Measurements from ENCODE around the gene MYB. TPM values are rescaled to one million over a fixed set of nuclear protein-coding genes. Genes with fewer than 3 reads are reported as not detected.
"Not testable (repeated sequence)": the region's sequence is repeated elsewhere in the genome, so short reads cannot be mapped to it uniquely, and the experiment has no call there.

The MYB gene
- total RNA-seq, 4 donors from 2014 or later, result 0.50 to 0.96 (median 0.56) TPM; not detected in 1

- no peak for TF ChIP-seq CTCF (IDR thresholded peaks at IDR 0.05)
- DNase-seq (ENCODE audit: low spot score), result no peak
- ATAC-seq (ENCODE audit: low FRiP score), result no peak
Observed at GRCh38 chr6:135236319-135236718, 55.2 kb downstream of the MYB start.

- ATAC-seq (ENCODE audit: low FRiP score), result no peak
- no peak for DNase-seq (ENCODE audit: low spot score)
- no peak for TF ChIP-seq CTCF (IDR thresholded peaks at IDR 0.05)
Observed at GRCh38 chr6:135236732-135237131, 55.6 kb downstream of the MYB start.

- no peak for TF ChIP-seq CTCF (IDR thresholded peaks at IDR 0.05)
- DNase-seq (ENCODE audit: low spot score) (no peak), ATAC-seq (ENCODE audit: low FRiP score) (no peak)
Observed at GRCh38 chr6:135240711-135241110, 59.6 kb downstream of the MYB start.

- DNase-seq (ENCODE audit: low spot score) (no peak), ATAC-seq (ENCODE audit: low FRiP score) (no peak)
- TF ChIP-seq CTCF (IDR thresholded peaks at IDR 0.05), result no peak
Observed at GRCh38 chr6:135243871-135244796, 63.0 kb downstream of the MYB start.

GRCh38 chr6:135244805-135245204, 63.7 kb downstream of the MYB start:
- no peak for DNase-seq (ENCODE audit: low spot score)
- TF ChIP-seq CTCF (IDR thresholded peaks at IDR 0.05), result no peak
- no peak for ATAC-seq (ENCODE audit: low FRiP score)

- not testable (repeated sequence) for ATAC-seq (ENCODE audit: low FRiP score); DNase-seq (ENCODE audit: low spot score)
Observed at GRCh38 chr6:135246412-135247012, 65.4 kb downstream of the MYB start.

- ATAC-seq (ENCODE audit: low FRiP score) (no peak), DNase-seq (ENCODE audit: low spot score) (no peak)
- TF ChIP-seq CTCF (IDR thresholded peaks at IDR 0.05), result no peak
Observed at GRCh38 chr6:135250234-135250633, 69.1 kb downstream of the MYB start.

All from omental fat pad (tissue), 4 donors.